HCT116 (cell line): ENCODE data around the gene LSM14A.

Experiments
- ATF3 ChIP-seq: IDR thresholded peaks from 2 replicates; pipeline ENCODE4 v1.6.1; 2012
- CEBPB ChIP-seq: IDR thresholded peaks from 2 replicates; pipeline ENCODE4 v1.6.1; 2012; ENCODE audit warnings: low read depth
- CTCF ChIP-seq, 3 experiments: fragments of 200-600 bp in 1 of 3; sonication (generic) in 1 of 3; IDR thresholded peaks in 2 of 3; conservative IDR thresholded peaks in 1 of 3; 2 replicates each; pipeline ENCODE4 v1.5.1; 2012 to 2017; ENCODE audit warnings: low read depth in 2 of 3, low read length in 2 of 3, antibody characterized with exemption in 1 of 3, borderline replicate concordance in 1 of 3, control low read depth in 1 of 3, mild to moderate bottlenecking in 1 of 3, mixed read lengths in 1 of 3, mixed run types in 1 of 3, moderate library complexity in 1 of 3; ENCODE audit not compliant: insufficient read depth in 1 of 3
- EGR1 ChIP-seq: IDR thresholded peaks from 2 replicates; pipeline ENCODE4 v1.6.1; 2012; ENCODE audit warnings: low read depth
- EZH2 ChIP-seq: fragments of 200-600 bp; sonication (generic); IDR thresholded peaks from 2 replicates; pipeline ENCODE4 v1.6.1; 2017; ENCODE audit warnings: antibody characterized with exemption, mixed run types
- EZH2phosphoT487 ChIP-seq: fragments of 200-600 bp; IDR thresholded peaks from 2 replicates; pipeline ENCODE4 v1.6.1; 2018; ENCODE audit warnings: antibody characterized with exemption, borderline replicate concordance
- POLR2A ChIP-seq: IDR thresholded peaks from 2 replicates; pipeline ENCODE4 v1.7.0; 2011; ENCODE audit warnings: borderline replicate concordance; ENCODE audit not compliant: insufficient read depth, insufficient read length; ENCODE audit errors: extremely low read depth
- POLR2AphosphoS5 ChIP-seq: IDR thresholded peaks from 2 replicates; pipeline ENCODE4 v1.6.1; 2011; ENCODE audit warnings: mild to moderate bottlenecking, low read depth, low read length, moderate library complexity
- TCF7L2 ChIP-seq: IDR thresholded peaks from 2 replicates; pipeline ENCODE4 v1.7.0; 2011; ENCODE audit warnings: borderline replicate concordance, inconsistent platforms; ENCODE audit not compliant: insufficient read depth, insufficient read length; ENCODE audit errors: extremely low read depth
- TF ChIP-seq, protein P1 (sequence below): IDR thresholded peaks from 2 replicates; pipeline ENCODE4 v1.6.1; 2012

DNA sequence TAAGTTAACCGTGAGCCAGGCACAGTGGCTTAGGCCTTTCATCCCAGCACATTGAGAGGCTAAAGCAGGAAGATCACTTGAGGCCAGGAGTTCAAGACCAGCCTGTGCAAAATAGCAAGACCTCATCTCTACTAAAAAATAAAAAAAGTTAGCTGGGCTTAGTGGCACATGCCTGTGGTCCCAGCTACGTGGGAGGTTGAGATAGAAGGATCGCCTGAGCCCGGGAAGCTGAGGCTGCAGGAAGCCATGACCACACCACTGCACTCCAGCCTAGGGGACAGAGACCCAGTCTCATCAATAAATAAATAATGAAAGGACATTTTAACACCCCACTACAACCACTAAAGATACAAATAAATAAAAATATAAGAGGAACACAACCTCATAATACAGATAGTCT, 21.6 kb downstream of the LSM14A start:
- TF ChIP-seq CTCF (IDR thresholded peaks at IDR 0.05 in 2 of 3, conservative IDR thresholded peaks at IDR 0.05 in 1 of 3; ENCODE audit: borderline replicate concordance in 1 of 3, insufficient read depth in 1 of 3, low read depth in 2 of 3, low read length in 2 of 3) (no peak), POLR2AphosphoS5 (no peak), EZH2phosphoT487 (no peak), POLR2A (no peak), EZH2 (no peak), ATF3 (no peak), EGR1 (no peak), TCF7L2 (no peak), CEBPB (no peak)
- TF ChIP-seq, protein P1, sequence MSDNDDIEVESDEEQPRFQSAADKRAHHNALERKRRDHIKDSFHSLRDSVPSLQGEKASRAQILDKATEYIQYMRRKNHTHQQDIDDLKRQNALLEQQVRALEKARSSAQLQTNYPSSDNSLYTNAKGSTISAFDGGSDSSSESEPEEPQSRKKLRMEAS = no peak
